HCT116 (cell line): ENCODE results near the gene CARD10. TPM values are rescaled to one million over a fixed set of nuclear protein-coding genes. Genes with fewer than 3 reads are reported as not detected.

Experiments used
- ATAC-seq: fragments of 200-7000 bp; cut with Tn5 transposase; 2 replicates; pipeline ENCODE4 v1.9.1; 2020; ENCODE audit warnings: mild to moderate bottlenecking, moderate library complexity
- BruUV-seq: library from RNA; stranded (reverse); fragments of 400-500 nt; replicated peaks from 2 replicates; lab custom pipeline; 2021; lab: Mats Ljungman, UMichigan
- CTCF ChIA-PET: fragments of 300-600 bp; sonication (Branson Sonifier 250); formaldehyde crosslinking; loops from one replicate; lab custom pipeline; 2021; ENCODE audit warnings: antibody characterized with exemption; lab: Charles Lee
- POLR2A ChIA-PET: fragments of 300-600, 350-600 bp; sonication (Branson Sonifier 250); formaldehyde crosslinking; loops from one replicate; lab custom pipeline; 2021; ENCODE audit warnings: antibody characterized with exemption; lab: Charles Lee
- RAD21 ChIA-PET, 2 experiments: fragments of 300-600 bp; sonication (Branson Sonifier 250); formaldehyde crosslinking; loops; one replicate each; lab custom pipeline; 2023; ENCODE audit warnings: low total read pairs in 2 of 2; ENCODE audit not compliant: uncharacterized antibody in 2 of 2, unreplicated experiment in 2 of 2, low non-redundant PET in 1 of 2; lab: Charles Lee
- DNase-seq: peaks from one replicate; pipeline ENCODE4 v3.0.0-alpha.2; 2010; ENCODE audit warnings: low read depth, low spot score
- H2AFZ ChIP-seq: fragments of 200-600 bp; shearing (Covaris generic), sonication (generic); 2 replicates; pipeline ENCODE4 v1.6.1; 2017; ENCODE audit warnings: low read depth, mixed run types, mixed read lengths, antibody characterized with exemption, low read length; ENCODE audit not compliant: poor library complexity, severe bottlenecking
- H3K27ac ChIP-seq: 2 replicates; pipeline ENCODE4 v1.5.1; 2012; ENCODE audit warnings: low read depth, low read length
- H3K27me3 ChIP-seq: fragments of 200-600 bp; sonication (generic); 2 replicates; pipeline ENCODE4 v1.6.1; 2016; ENCODE audit warnings: mixed run types, low read length, mixed read lengths; ENCODE audit not compliant: insufficient read depth
- H3K36me3 ChIP-seq, 2 experiments: fragments of 200-500 bp in 1 of 2; fragments of 200-600 bp in 1 of 2; sonication (Bioruptor generic) in 1 of 2; sonication (generic) in 1 of 2; 2 replicates each; pipeline versions ENCODE4 v1.5.1 to v1.6.1; 2014 to 2016; ENCODE audit warnings: low read length in 2 of 2, inconsistent platforms in 1 of 2, mixed read lengths in 1 of 2, mixed run types in 1 of 2; ENCODE audit not compliant: insufficient read depth in 2 of 2, control insufficient read depth in 1 of 2
- H3K4me1 ChIP-seq, 2 experiments: fragments of 200-600 bp in 1 of 2; sonication (generic) in 1 of 2; 2 replicates each; pipeline versions ENCODE4 v1.5.1 to v1.6.1; 2012 to 2017; ENCODE audit warnings: low read length in 2 of 2, inconsistent platforms in 1 of 2, mild to moderate bottlenecking in 1 of 2, mixed read lengths in 1 of 2, mixed run types in 1 of 2, moderate library complexity in 1 of 2; ENCODE audit not compliant: insufficient read depth in 2 of 2, control insufficient read depth in 1 of 2
- H3K4me2 ChIP-seq: fragments of 200-600 bp; sonication (generic); 2 replicates; pipeline ENCODE4 v1.6.1; 2017; ENCODE audit warnings: mixed run types, low read length, mixed read lengths
- H3K4me3 ChIP-seq, 2 experiments: fragments of 200-600 bp in 1 of 2; sonication (generic) in 1 of 2; replicated peaks in 1 of 2; 2 replicates each; pipeline ENCODE4 v1.5.1; 2011 to 2016; ENCODE audit warnings: low read length in 2 of 2, control low read depth in 1 of 2, low read depth in 1 of 2, mild to moderate bottlenecking in 1 of 2, mixed read lengths in 1 of 2, mixed run types in 1 of 2
- H3K79me2 ChIP-seq: fragments of 200-600 bp; sonication (generic); 2 replicates; pipeline ENCODE4 v1.6.1; 2017; ENCODE audit warnings: mild to moderate bottlenecking, mixed run types, low read length, moderate library complexity, mixed read lengths; ENCODE audit not compliant: insufficient read depth
- H3K9ac ChIP-seq: fragments of 200-600 bp; sonication (generic); 2 replicates; pipeline ENCODE4 v1.6.1; 2016; ENCODE audit warnings: low read length, mixed read lengths
- H3K9me2 ChIP-seq: fragments of 200-600 bp; sonication (generic), shearing (Covaris generic); 2 replicates; pipeline ENCODE4 v1.6.1; 2017; ENCODE audit warnings: mixed run types, mild to moderate bottlenecking, moderate library complexity; ENCODE audit not compliant: insufficient read depth
- H3K9me3 ChIP-seq, 2 experiments: fragments of 200-500 bp in 1 of 2; fragments of 200-600 bp in 1 of 2; sonication (Bioruptor generic) in 1 of 2; sonication (generic) in 1 of 2; 2 replicates each; pipeline ENCODE4 v1.6.1; 2014 to 2017; ENCODE audit warnings: low read length in 2 of 2, mixed read lengths in 2 of 2, inconsistent platforms in 1 of 2, low read depth in 1 of 2, mild to moderate bottlenecking in 1 of 2, mixed run types in 1 of 2, moderate library complexity in 1 of 2; ENCODE audit not compliant: control insufficient read depth in 1 of 2, insufficient read depth in 1 of 2
- H4K20me1 ChIP-seq: fragments of 200-600 bp; sonication (generic), shearing (Covaris generic); 2 replicates; pipeline ENCODE4 v1.6.1; 2017; ENCODE audit warnings: mixed run types, mild to moderate bottlenecking, moderate library complexity; ENCODE audit not compliant: insufficient read depth
- CEBPB ChIP-seq: IDR thresholded peaks from 2 replicates; pipeline ENCODE4 v1.6.1; 2012; ENCODE audit warnings: low read depth
- EGR1 ChIP-seq: IDR thresholded peaks from 2 replicates; pipeline ENCODE4 v1.6.1; 2012; ENCODE audit warnings: low read depth
- ELF1 ChIP-seq: IDR thresholded peaks from 2 replicates; pipeline ENCODE4 v1.6.1; 2012; ENCODE audit warnings: low read depth, borderline replicate concordance
- FOSL1 ChIP-seq: IDR thresholded peaks from 2 replicates; pipeline ENCODE4 v1.6.1; 2012; ENCODE audit warnings: low read depth
- JUND ChIP-seq: IDR thresholded peaks from 2 replicates; pipeline ENCODE4 v1.6.1; 2012
- POLR2A ChIP-seq: IDR thresholded peaks from 2 replicates; pipeline ENCODE4 v1.7.0; 2011; ENCODE audit warnings: borderline replicate concordance; ENCODE audit not compliant: insufficient read depth, insufficient read length; ENCODE audit errors: extremely low read depth
- POLR2AphosphoS5 ChIP-seq: IDR thresholded peaks from 2 replicates; pipeline ENCODE4 v1.6.1; 2011; ENCODE audit warnings: mild to moderate bottlenecking, low read depth, low read length, moderate library complexity
- RAD21 ChIP-seq: IDR thresholded peaks from 2 replicates; pipeline ENCODE4 v1.6.1; 2012; ENCODE audit warnings: low read depth, mild to moderate bottlenecking
- SIN3A ChIP-seq: IDR thresholded peaks from 2 replicates; pipeline ENCODE4 v1.6.1; 2012; ENCODE audit warnings: low read depth
- SRF ChIP-seq: IDR thresholded peaks from 2 replicates; pipeline ENCODE4 v1.6.1; 2012; ENCODE audit warnings: low read depth
- TCF7L2 ChIP-seq: IDR thresholded peaks from 2 replicates; pipeline ENCODE4 v1.7.0; 2011; ENCODE audit warnings: borderline replicate concordance, inconsistent platforms; ENCODE audit not compliant: insufficient read depth, insufficient read length; ENCODE audit errors: extremely low read depth
- ZFX ChIP-seq: fragments of 450-650 bp; IDR thresholded peaks from 2 replicates; pipeline ENCODE4 v1.6.1; 2017
- ZNF274 ChIP-seq: fragments of 200-500 bp; sonication (Bioruptor generic); IDR thresholded peaks from 2 replicates; pipeline ENCODE4 v1.6.1; 2014; ENCODE audit warnings: mild to moderate bottlenecking, low read depth, low read length, inconsistent platforms
- intact Hi-C: fragments of 100-400 bp; cut with micrococcal nuclease; formaldehyde crosslinking; loops from 2 replicates; pipeline ENCODE4 v1.10.0; 2022
- total RNA-seq: library from RNA; stranded (reverse); gene quantifications from one replicate; pipeline ENCODE4 v1.2.1, GENCODE V29; 2021; ENCODE audit not compliant: unreplicated experiment
- TF ChIP-seq, protein P1 (sequence below): IDR thresholded peaks from 2 replicates; pipeline ENCODE4 v1.6.1; 2012
- TF ChIP-seq, protein P2 (sequence below): IDR thresholded peaks from 2 replicates; pipeline ENCODE4 v1.6.1; 2012; ENCODE audit warnings: low read depth
- TF ChIP-seq, protein P3 (sequence below): IDR thresholded peaks from 2 replicates; pipeline ENCODE4 v1.6.1; 2012

The CARD10 gene
- total RNA-seq, 1 experiment from 2014 or later: 32.0 TPM

DNA sequence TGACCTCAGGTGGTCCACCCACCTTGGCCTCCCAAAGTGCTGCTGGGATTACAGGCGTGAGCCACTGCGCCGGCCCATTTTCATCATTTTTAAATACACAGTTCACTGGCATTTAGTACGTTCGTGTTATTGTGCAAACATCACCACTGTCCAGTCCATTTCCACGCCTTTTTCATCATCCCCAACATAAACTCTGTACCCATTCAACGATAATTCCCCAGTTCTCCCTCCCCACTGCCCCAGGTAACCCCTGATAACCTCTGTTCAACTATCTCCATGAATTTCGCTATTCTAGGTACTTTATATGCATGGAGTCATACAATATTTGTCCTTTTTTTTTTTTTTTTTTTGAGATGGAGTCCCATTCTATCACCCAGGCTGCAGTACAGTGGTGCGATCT lies 73.7 kb downstream of the CARD10 start:
- ATAC-seq (no peak), DNase-seq (no peak)
- TF ChIP-seq JUND (no peak), ZFX (no peak), ELF1 (no peak), SRF (no peak), SIN3A (no peak), ZNF274 (no peak), CEBPB (no peak), EGR1 (no peak), RAD21 (no peak), FOSL1 (no peak), POLR2A (no peak), POLR2AphosphoS5 (no peak), TCF7L2 (no peak)
- TF ChIP-seq, protein P1, sequence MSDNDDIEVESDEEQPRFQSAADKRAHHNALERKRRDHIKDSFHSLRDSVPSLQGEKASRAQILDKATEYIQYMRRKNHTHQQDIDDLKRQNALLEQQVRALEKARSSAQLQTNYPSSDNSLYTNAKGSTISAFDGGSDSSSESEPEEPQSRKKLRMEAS: no peak
- TF ChIP-seq, protein P2, sequence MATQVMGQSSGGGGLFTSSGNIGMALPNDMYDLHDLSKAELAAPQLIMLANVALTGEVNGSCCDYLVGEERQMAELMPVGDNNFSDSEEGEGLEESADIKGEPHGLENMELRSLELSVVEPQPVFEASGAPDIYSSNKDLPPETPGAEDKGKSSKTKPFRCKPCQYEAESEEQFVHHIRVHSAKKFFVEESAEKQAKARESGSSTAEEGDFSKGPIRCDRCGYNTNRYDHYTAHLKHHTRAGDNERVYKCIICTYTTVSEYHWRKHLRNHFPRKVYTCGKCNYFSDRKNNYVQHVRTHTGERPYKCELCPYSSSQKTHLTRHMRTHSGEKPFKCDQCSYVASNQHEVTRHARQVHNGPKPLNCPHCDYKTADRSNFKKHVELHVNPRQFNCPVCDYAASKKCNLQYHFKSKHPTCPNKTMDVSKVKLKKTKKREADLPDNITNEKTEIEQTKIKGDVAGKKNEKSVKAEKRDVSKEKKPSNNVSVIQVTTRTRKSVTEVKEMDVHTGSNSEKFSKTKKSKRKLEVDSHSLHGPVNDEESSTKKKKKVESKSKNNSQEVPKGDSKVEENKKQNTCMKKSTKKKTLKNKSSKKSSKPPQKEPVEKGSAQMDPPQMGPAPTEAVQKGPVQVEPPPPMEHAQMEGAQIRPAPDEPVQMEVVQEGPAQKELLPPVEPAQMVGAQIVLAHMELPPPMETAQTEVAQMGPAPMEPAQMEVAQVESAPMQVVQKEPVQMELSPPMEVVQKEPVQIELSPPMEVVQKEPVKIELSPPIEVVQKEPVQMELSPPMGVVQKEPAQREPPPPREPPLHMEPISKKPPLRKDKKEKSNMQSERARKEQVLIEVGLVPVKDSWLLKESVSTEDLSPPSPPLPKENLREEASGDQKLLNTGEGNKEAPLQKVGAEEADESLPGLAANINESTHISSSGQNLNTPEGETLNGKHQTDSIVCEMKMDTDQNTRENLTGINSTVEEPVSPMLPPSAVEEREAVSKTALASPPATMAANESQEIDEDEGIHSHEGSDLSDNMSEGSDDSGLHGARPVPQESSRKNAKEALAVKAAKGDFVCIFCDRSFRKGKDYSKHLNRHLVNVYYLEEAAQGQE: no peak
- TF ChIP-seq, protein P3, sequence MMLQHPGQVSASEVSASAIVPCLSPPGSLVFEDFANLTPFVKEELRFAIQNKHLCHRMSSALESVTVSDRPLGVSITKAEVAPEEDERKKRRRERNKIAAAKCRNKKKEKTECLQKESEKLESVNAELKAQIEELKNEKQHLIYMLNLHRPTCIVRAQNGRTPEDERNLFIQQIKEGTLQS: no peak
- no peak overlapping the region for H3K9ac ChIP-seq
- CTCF ChIA-PET: no interaction called here
- H2AFZ ChIP-seq: no peak overlapping the region
- H3K27ac ChIP-seq: no peak overlapping the region
- H3K79me2 ChIP-seq: no peaks in the 10 kb centered on the region
- no TSS peak for BruUV-seq
- no peak overlapping the region for H3K4me3 ChIP-seq
- H3K4me1 ChIP-seq: peaks cover 32 to 75% of the 10 kb centered on the region in 2 experiments
- POLR2A ChIA-PET: interaction anchor here (0.7 to 1.2 kb wide), 2 partner anchors 9 to 21 kb away, joined by 3 to 4 read pairs; no protein-coding TSS in a partner anchor
- H3K9me2 ChIP-seq: no peaks in the 10 kb centered on the region
- RAD21 ChIA-PET: no interaction called here
- no peaks in the 10 kb centered on the region for H4K20me1 ChIP-seq
- H3K9me3 ChIP-seq: peaks cover 0 to 9% of the 10 kb centered on the region in 2 experiments; a peak in 1 of 4 replicates
- intact Hi-C loops: no loop called here
- H3K36me3 ChIP-seq: no peaks in the 10 kb centered on the region
- H3K4me2 ChIP-seq: no peak overlapping the region
- no peaks in the 10 kb centered on the region for H3K27me3 ChIP-seq
